Right ventricle myocardium inferior (tissue), 1 donor: ENCODE results near the gene RGMA. TPM values are rescaled to one million over a fixed set of nuclear protein-coding genes. Genes with fewer than 3 reads are reported as not detected.

Experiments used
- ATAC-seq: fragments of 200-7000 bp; cut with Tn5 transposase; one replicate; pipeline ENCODE4 v1.9.1; 2020; ENCODE audit warnings: mild to moderate bottlenecking, moderate library complexity
- DNase-seq: peaks from one replicate; pipeline ENCODE4 v3.0.0; 2021; ENCODE audit errors: missing footprints
- intact Hi-C: fragments of 100-400 bp; cut with DNase I; formaldehyde crosslinking; loops from one replicate; pipeline ENCODE4 v1.11.0; 2022
- total RNA-seq: library from RNA; stranded (reverse); fragmentation: NEBNext Ultra II Directional; extraction: Animal tissue kit (Norgen Biotek cat#: 25700); gene quantifications from one replicate; pipeline ENCODE4 v1.2.1, GENCODE V29; 2021
- donor health status: DM: no; HTN: yes; CAD: no; lungs with severe emphysema.

Gene RGMA
- total RNA-seq, 1 donor from 2014 or later = 35.2 TPM

DNA sequence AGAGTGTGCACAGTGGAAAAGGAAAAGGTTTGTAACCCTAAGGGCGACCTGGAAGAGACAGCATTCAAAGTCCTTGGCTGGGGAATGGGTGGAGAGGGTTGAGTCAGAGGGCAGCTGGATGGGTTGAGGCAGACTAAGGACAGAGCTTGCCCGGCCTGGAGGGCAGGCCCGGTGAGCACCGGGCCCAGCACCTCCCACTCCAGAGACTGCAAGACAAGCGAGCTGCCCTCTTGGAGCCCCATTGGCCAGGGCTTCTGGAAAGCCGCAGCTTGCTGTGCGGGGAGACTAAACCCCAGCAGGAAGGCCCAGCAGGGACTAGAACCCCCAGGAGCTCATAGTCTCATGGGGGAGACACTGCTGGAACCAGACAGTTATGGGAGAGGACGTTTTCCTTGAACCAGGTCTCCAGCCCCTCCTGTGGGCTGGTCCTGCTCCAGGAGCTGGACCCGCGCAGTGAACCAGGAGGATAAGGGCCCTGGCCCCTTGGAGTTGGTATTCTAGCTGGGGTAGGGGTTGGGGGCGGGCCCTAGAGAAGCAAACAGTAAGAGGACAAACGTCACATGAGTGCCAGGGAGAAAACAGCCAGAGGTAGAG is 59.1 kb downstream of the RGMA start:
- peak; percentile 17 for ATAC-seq
- intact Hi-C loops = loop anchor here (1.0 to 5.0 kb wide), 4 partner anchors 42 to 1090 kb away; partner anchors contain the start of gene RGMA
- no peak for DNase-seq

DNA sequence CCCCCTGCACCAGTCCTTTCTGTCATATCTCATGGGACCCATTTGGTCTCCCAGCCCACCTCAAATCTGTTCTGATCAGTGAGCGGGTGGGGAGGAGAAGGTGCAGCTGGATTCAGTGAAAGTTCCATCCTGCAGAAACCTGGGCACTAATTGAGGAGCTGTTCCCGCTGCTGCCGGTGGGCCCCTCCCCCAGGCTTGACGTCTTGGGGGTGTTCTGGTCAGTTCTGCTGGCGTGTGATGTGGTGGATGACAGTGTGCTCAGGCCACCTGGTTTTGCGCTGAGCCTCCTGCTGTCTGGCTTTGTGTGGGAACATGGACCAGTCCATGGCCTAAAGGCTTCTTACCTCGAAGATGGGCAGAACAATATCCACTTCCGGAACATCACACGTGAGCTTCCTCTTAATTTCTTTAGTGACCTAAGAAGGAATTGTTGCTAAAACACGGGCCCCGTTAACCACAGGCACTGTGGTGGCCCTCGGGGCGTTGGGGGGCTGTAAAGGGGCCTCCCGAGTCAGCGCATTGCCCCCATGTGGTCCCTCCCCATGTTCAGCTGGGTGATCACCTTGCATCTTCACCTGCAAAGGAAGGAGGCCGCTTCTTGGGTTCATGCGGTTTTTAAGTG is 59.7 kb downstream of the RGMA start:
- intact Hi-C loops = no loop called here
- peak; percentile 1 for ATAC-seq
- no peak for DNase-seq

DNA sequence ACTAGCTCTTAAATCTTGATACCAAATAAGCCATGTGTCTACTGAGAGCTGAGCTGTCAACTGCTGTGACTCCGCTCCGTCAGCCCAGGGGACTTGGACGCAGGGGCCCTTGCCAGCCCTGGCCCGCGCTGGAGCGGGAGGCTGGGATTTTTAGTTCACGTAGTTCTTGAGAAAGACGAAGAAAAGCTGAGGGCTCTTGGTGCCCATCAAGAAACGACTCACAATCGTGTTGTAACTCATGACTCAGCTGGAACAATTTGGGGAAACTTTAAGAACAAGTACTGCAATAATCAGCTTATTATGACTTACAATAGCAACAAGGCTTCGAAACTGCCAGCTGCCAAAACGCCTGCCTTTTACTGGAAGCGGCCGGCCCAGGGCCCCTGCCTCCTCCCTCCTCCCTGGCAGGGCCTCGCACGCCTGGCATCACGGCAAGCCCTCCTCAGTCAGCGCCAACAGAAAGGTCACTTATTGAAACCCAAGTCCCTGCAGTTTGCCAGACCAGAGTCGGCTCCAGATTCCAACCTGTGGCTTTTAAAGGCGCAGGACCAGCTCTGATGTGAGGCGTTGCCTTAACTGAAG is 60.3 kb downstream of the RGMA start:
- DNase-seq (peak; percentile 91), ATAC-seq (peak; percentile 73)
- intact Hi-C loops = no loop called here

DNA sequence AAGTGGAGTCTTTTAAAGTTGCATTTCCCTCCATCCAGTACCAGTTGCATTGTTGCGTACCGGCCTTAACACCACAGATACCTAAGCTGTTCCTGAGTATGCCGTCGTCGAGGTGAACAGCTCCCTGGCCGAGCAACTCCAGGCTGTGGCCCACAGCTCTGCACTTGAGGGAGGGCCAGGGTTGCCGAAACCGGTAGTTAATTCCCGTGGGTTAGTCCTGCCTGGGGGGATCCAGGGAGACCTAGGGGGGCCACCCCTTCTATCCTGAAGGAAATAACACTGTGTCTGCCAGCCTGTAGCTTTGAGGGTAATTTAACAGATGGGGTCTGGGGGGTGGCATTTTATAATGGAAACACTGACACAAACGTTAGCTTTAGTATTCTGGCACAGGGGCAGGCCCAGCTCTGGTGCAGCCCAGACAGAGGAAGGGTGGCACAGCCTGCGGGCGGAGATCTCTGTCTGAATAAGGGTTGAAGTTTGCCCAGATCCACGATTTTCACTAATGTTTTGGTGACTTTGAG is 60.8 kb downstream of the RGMA start:
- DNase-seq (no peak), ATAC-seq (peak; percentile 16)
- intact Hi-C loops = no loop called here

DNA sequence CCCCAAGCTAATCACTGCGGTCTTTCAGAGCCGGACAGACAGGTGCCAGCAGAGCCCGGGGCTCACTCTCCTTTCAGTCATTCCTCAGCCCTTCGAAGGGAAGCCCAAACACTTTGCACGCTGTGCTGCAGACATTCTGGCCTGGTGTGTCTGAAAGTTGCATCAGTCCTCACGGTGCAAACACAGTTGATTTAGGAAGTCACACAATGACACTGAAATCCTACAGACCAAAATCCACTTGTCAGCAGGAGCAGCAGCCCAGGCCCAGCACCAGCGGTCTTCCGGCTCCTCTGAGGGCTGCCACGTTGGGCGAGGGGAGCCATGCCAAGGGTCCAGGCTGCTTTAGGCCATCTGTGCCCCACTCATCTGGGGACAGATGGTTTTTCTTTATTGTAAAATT is 61.6 kb downstream of the RGMA start:
- intact Hi-C loops = no loop called here
- ATAC-seq (no peak), DNase-seq (no peak)

DNA sequence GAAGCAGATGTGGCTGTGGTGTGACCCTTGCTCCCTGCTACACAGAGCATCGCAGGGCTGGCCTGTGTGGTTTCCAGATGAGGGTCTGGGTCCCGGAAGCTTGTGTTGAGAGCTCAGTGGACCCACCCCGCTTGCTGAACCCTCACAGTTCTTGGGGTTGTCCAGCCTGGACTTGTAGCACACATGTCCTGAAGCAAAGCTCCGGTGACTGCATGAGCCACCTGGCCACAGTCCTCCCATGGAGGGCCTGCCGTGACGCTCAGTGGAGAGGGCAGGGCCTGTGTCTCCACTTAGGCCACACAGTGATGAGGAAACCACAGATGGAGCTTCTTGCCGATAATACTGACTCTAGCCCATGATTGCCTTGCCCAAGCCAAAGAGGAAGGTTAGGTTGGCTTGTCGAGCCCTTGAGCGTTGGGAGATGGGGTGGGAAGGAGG is 62.6 kb downstream of the RGMA start:
- intact Hi-C loops = no loop called here
- DNase-seq (no peak), ATAC-seq (no peak)

DNA sequence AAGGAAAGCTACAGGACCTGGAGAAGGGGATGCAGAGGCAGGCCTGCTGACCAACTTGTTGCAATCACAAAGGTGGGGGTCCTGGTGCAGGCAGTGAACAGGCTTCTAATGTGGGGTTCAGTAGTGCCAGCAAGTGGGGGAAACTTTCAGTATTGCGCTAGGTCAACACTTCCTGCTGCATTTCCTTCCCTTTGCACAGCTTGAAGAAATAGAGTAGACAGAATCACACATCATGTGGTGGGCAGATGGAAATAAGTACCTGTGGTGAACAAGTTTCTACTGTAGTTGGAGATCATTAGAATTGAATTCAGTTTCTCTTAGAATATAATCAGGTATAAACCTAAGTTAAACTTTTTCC is 63.4 kb downstream of the RGMA start:
- intact Hi-C loops = no loop called here

DNA sequence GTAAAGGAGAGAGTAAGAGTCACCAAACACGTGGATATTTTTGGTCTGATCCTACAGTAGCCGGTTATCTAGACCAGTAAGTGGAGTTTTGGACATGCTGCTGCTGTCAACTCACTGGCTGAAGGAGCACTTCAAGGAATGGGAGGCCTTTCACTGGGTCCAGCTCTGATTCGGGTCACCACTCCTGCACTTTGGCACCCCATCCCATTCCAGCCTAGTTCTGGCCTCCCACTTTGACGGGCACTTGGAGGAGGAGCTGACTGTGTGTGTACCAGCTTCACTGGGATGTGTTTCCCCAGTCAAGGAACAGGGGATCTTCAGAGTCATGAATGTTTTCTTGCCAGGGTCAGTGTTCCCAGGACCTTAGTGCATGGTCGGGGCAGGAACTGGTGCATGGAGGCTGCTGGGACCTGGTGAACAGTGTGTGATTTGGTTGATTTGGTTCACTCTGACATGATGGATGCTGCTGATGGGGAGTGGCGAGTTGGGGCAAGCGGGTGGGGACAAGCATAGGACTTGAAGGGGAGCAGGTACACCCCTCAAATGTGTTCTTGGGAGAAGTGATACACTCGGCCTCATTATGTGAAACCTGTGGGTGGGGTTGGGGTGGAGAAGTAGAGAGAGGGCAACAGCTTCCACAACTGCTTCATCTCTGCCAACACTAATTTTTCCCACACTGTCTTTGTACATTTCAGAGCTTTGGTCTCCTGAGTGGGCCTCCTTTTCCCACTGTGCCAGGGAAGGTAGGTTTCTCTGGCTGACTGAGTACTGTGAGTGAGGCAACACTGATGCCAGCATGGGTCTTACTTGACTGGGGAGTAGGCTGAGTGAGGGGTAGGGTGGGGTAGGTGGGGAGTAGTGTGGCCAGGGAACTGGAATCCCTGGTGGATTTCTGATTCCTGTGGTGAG is 64.0 kb downstream of the RGMA start:
- intact Hi-C loops = no loop called here
- ATAC-seq (no peak), DNase-seq (no peak)

More for the DNA sequence above, 63.4 kb downstream of the RGMA start:
- DNase-seq (no peak), ATAC-seq (no peak)

DNA sequence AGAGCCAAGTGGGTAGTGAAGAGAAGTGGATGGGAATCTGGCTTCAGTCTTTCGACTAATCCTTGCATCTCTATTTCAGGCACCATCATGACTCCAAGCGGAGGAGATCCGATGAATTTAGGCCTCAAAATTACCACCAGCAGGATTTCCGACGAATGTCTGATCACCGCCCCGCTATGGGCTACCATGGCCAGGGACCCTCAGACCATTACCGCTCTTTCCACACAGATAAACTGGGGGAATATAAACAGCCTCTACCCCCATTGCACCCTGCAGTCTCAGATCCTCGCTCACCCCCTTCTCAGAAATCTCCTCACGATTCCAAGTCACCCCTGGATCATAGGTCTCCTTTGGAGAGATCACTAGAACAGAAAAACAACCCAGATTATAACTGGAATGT is 64.7 kb downstream of the RGMA start:
- intact Hi-C loops = no loop called here
- no peak for ATAC-seq
- no peak for DNase-seq

DNA sequence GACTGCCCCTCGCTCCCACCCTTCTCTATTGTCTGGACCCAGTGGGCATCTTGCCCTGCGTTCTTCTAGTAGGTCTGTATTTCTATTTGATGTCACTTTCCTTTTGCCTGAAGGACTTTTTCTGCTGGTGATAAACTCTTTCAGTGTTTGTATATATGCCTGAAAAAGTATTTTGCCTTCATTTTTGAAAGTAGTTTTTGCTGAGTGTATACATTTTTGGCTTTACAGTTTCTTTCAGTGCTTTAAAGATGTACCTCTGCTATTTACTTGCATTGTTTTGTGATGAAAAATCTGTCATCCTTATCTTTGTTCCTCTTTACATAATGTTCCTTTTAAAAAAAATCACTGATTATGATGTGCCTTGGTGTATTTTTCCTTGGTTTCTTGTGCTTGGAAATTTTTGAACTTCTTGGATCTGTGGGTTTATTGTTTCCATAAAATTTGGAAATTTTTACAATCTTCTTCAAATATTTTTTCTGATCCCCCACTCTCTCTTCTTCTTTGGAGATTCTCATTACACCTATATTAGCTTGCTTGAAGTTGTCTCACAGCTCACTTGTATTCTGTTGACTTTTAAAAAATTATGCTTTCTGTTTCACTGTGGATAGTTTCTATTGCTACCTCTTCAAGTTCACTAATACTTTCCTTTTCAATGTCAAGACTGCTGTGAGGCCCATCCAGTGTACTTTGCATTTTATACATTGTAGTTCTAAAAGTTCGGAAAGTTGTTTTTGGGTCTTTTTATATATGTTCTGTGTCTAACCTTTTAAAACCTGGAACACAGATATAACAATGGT is 67.8 kb downstream of the RGMA start:
- intact Hi-C loops = no loop called here
- DNase-seq = no peak
- no peak for ATAC-seq

DNA sequence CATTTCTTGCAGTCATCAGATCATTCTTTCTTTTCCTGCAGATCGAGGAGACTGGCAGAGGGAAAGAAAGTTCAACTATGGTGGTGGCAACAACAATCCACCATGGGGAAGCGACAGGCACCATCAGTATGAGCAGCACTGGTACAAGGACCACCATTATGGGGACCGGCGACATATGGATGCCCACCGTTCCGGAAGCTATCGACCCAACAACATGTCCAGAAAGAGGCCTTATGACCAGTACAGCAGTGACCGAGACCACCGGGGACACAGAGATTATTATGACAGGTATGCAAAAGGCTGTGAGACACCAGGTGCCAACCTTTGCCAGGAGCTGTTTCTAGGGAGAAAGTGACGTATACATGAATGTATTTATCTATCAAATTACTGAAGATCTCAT is 69.0 kb downstream of the RGMA start:
- intact Hi-C loops = no loop called here
- ATAC-seq = no peak
- DNase-seq = no peak

DNA sequence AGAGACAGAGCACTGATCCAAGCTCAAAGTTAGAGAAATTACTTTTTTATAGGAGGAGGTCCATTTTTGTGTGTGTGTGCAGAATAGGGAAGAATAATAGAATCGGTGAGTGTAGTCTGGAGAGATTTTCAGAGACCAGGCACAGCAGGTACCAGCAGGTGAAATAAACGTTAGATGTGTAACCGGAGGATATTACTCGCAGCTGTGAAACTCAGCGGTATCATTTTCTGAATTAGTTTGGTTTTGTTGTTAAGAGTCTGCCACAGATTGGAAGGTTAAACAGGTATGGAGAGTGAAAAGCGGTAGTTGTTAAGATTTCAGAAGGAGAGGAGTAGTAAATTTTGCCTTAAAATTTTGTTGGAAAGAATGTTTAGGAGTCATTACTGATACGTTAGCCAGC is 69.9 kb downstream of the RGMA start:
- intact Hi-C loops = no loop called here
- DNase-seq (no peak), ATAC-seq (no peak)

DNA sequence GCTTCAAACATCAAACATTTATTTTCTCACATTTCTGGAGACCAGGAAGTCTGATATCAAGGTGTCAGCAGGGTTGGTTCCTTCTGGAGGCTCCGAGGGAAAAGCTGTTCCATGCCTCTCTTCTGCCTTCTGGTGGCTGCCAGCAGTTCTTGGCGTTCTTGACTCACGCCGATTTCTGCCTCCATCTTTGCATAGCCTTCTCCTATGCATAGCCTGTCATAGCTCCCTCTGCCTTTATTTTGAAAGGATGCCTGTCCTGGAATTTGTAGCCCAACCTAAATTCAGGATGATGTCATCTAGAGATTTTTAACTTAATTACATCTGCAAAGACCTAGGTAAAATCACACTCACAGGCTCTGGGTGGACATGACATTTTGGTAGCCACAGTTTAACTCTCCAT is 70.4 kb downstream of the RGMA start:
- DNase-seq = no peak
- intact Hi-C loops = no loop called here
- ATAC-seq = no peak

DNA sequence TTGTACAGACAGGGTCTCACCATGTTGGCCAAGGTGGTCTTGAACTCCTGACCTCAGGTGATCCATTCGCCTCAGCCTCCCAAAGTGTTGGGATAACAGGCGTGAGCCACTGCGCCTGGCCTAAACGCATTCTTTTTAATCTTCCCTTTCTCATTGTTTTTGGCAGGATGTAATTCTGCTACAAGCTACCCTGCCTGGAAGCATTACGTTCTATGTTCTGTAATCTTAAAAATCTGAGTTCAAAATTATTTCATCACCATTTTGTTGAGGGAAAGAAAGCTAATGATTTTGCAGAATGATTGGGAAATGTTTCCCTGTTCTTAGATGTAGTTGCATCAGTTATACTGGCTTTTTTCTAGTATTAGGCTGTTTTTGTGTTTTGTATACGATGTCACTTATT is 71.5 kb downstream of the RGMA start:
- intact Hi-C loops = no loop called here
- DNase-seq (no peak), ATAC-seq (no peak)

DNA sequence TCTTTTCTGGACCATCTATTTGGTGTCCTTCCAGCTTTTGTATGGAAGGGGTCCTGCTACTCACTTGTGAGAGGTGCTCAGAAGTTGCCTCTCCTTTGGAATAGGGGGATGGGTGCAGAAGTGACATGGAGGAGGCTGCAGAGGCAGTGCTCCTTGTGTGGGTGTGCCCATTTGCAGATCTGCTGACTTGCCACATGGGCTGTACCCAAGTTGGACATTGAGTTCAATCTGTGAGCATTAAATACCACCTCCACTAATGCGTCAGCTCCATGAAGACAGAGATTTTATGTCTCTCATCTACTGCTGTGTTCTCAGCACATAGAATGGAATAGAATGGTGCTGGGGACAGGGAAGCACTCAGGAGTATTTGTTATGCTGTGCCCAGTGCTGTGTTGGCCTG is 76.2 kb downstream of the RGMA start:
- intact Hi-C loops = loop anchor here (5.0 kb wide), 1 partner anchor 70 kb away; no protein-coding TSS in a partner anchor
- ATAC-seq = no peak
- DNase-seq = no peak

DNA sequence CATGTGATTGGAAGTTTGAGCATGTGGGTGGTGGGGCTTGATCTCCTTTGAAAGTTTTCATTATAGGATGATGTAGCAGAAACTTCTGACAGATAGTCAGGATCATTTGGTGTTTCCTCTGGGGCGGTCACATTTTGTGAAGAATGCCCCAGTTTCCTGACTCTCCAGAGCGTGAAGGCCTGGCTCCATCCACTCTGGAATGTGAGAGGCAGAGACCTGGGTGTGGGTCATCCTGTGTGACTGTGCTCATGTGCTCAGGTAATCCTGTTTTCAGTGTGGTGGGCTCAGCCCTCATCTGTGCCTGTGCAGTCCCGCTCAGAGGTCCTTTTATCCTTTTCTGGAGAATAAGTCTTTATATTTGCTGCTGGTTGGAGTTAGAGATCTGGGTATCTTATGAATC is 81.0 kb downstream of the RGMA start:
- no peak for ATAC-seq
- DNase-seq = no peak
- intact Hi-C loops = no loop called here

DNA sequence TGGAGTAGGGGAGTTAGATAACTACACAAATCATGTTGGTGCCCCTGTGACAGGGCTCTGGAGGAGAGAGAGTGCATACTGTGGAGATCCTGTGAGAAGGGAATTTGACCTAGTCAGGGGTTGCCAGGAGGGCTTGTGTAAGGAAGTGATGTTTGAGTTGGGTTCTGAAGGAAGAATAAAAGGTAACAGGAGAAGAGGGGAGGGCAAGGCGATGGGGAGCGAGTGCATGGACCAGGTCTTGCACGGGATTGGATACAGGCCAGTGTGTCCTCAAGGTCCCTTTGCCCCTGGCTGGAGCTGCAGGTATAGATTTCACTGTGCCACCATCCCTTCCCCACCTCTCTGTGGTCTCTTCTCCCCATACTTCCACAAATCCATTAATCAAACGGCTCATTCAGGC is 83.9 kb downstream of the RGMA start:
- ATAC-seq (no peak), DNase-seq (no peak)
- intact Hi-C loops = no loop called here

DNA sequence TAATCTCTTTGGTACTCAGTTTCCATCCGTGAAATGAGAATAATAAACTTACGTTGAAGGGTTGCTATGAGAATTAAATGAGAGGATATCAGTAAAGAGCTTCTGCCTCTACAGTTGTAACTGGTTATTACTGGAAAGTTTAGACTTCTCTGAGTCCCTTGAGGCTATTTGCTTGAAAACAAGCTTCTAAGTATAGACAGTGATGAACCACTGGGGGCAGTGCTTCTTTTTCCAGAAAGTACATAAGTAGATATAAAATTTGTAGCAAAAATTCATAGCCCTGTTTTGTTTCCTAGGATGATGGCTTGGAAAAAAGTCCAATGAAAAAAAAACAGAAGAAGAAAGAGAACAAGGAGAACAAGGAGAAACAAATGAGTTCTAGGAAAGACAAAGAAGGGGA is 87.1 kb downstream of the RGMA start:
- no peak for DNase-seq
- ATAC-seq = no peak
- intact Hi-C loops = no loop called here

DNA sequence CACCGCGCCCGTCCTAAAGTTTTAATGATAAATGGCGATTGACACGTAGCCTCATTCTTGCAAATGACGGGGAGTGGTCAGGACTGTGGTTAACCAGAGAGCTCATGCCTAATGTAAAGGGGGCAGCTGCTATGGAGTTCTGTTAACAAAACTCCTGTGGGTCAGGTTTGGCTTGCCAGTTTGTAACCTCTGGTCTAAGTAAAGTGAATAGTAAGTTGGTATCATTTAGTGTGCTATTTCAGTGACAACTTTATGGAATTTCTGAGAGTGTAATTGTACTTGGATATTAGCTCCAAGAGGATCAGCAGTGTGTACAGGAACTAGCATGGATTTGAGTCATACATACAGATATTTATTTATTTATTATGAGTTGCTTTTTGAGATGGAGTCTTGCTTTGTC is 87.9 kb downstream of the RGMA start:
- DNase-seq = no peak
- intact Hi-C loops = no loop called here
- ATAC-seq = no peak
